Measurements from ENCODE around the gene XXYLT1.

GRCh38 chr3:195212749-195213375 lies 58.1 kb downstream of the XXYLT1 start:
- TF ChIP-seq ESRRA (CRISPR knock-in tag; IDR thresholded peaks at IDR 0.05; ENCODE audit: borderline replicate concordance) (no peak), E2F4 (CRISPR knock-in tag; IDR thresholded peaks at IDR 0.05; ENCODE audit: borderline replicate concordance, low read depth) (no peak), CTCF (IDR thresholded peaks at IDR 0.05) (no peak)

Data from WTC11 (cell line).